Measurements from ENCODE around the gene CNOT4. TPM values are rescaled to one million over a fixed set of nuclear protein-coding genes. Genes with fewer than 3 reads are reported as not detected.
A peak's percentile ranks its signal among the peaks of the same experiment; 100 is the strongest.

The CNOT4 gene
- total RNA-seq, 2 experiments from 2014 or later: 24.0 to 26.8 TPM

DNA sequence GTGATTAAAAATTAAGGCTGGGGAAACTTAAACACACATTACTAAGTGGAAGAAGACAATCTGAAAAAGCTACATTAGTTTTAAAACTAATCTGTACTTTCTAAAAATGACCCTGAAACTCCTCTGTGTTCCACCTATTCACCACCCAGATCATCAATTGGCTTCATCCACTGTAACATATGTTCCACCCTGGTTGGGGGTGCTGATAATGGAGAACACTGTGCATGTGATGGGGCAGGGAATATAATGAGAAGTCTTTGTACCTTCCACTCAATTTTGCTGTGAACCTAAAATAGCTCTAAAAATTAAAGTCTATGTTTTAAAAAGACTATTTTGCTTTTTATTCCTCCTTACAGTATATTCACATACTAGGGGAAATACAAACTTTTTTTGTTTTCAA is 132.7 kb downstream of the CNOT4 start:
- no peak overlapping the region for H3K27ac Mint-ChIP-seq
- ChIA-PET POLR2A (no interaction called here), CTCF (no interaction called here)
- no peak overlapping the region for H3K4me3 Mint-ChIP-seq
- no peaks in the 10 kb centered on the region for H3K36me3 Mint-ChIP-seq (ENCODE audit: low read depth)
- H3K27me3 Mint-ChIP-seq: no peaks in the 10 kb centered on the region
- no peaks in the 10 kb centered on the region for H3K9me3 Mint-ChIP-seq
- no peaks in the 10 kb centered on the region for H3K4me1 Mint-ChIP-seq
- DNase-seq: no peak

DNA sequence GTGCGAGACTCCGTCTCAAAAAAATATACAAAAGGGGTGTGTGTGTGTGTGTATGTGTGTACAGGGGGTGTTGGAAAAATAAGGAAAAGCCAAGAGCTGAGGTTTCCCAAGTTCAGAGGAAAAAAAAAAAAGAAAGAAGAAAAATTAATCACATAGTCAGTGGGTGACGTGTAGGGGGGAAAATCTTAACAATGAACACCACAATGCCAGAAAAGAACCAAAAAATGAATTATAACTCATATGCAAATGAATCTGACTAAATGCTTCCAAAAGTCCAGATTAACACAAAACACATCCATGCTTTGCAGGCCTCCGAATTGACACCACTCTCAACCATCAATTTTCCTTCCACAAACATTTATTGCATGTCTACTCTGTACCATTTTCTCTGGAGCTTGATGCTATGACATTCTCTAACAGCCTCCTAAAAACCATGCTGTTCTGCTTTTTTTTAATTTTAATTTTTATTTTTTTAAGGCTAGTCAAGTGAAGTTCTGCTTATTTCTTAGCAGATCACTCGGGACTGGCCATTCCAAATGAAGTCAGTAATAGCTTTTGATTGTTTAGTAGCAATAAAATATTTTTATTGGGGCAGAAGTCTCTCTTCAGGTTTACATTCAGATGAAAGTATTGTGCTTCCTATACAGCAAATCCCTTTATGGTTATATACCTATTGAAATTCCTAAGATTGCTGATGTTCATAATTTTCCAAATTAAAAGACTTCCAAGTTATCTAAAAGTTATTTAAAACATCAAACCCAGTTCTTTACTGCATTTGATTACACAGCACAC is 133.8 kb downstream of the CNOT4 start:
- peak overlapping the region; percentile 19 for H3K27ac Mint-ChIP-seq
- CTCF ChIA-PET: interaction anchor here (0.5 kb wide), 1 partner anchor 13 kb away, joined by 3 read pairs; no protein-coding TSS in a partner anchor
- H3K9me3 Mint-ChIP-seq: no peaks in the 10 kb centered on the region
- no peaks in the 10 kb centered on the region for H3K27me3 Mint-ChIP-seq
- no peaks in the 10 kb centered on the region for H3K4me1 Mint-ChIP-seq
- no peak overlapping the region for H3K4me3 Mint-ChIP-seq
- POLR2A ChIA-PET: no interaction called here
- DNase-seq: no peak
- H3K36me3 Mint-ChIP-seq (ENCODE audit: low read depth): peaks cover 2% of the 10 kb centered on the region

DNA sequence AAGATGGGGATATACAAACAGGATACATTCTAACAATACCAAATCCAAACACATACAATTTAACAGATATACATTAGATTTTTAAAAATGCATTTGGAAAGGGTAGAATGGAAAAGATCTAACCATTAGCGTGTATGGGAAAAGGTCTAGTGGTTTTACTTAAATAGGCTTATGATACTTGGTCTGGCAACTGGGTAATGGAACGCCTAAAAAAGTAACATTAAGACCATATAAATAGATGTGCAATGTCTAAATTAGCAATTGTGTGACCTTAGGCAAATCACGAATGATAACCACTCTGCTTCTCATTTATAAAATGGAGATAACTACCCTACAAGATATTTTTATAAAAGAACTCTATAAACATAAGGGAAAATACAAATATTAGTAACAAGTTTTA is 135.2 kb downstream of the CNOT4 start:
- Mint-ChIP-seq H3K27ac (no peak overlapping the region), H3K36me3 (ENCODE audit: low read depth) (peaks cover 2% of the 10 kb centered on the region), H3K27me3 (no peaks in the 10 kb centered on the region), H3K9me3 (no peaks in the 10 kb centered on the region), H3K4me3 (no peak overlapping the region), H3K4me1 (peaks cover 2% of the 10 kb centered on the region)
- no peak for DNase-seq
- POLR2A ChIA-PET: no interaction called here
- CTCF ChIA-PET: no interaction called here

DNA sequence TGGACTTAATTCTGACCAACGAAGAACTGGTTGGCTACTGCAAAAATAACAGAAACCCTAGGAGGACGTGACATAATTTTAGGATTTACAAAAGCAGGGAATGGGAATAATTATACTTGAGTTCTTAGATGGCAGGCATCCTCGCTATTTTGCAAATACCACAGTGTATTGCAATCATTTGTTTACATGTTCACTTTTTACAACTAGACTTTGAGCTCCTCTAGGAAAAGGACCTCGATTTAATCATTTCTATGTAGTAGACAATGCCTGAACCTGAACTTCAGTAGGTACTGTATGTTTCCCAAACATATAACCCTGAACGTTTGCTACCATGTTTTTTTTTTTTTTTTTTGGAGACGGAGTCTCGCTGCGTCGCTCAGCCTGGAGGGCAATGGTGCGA is 137.7 kb downstream of the CNOT4 start:
- H3K4me3 Mint-ChIP-seq: no peak overlapping the region
- POLR2A ChIA-PET: no interaction called here
- no peaks in the 10 kb centered on the region for H3K9me3 Mint-ChIP-seq
- CTCF ChIA-PET: no interaction called here
- H3K27ac Mint-ChIP-seq: no peak overlapping the region
- H3K27me3 Mint-ChIP-seq: no peaks in the 10 kb centered on the region
- no peak for DNase-seq
- peaks cover 2% of the 10 kb centered on the region for H3K36me3 Mint-ChIP-seq (ENCODE audit: low read depth)
- H3K4me1 Mint-ChIP-seq: peaks cover 2% of the 10 kb centered on the region

DNA sequence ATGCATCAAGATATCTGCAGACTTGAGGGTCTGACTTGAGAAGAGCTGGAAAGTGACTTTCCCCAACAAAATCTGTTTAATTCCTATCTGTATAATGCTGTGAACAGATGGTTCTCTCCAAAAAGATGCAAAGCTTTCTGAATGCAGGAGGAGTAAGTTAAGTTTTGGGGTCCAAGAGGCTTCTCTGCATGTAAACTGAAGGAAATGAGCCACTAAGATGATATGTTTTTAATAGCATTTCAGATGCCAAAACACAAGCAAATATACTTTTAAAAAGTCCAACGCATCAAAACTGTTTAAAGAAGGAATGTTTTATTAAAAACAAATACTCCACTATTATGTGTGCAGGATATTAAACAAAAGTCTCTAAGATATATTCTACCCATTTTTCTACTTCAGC is 139.2 kb downstream of the CNOT4 start:
- ChIA-PET POLR2A (no interaction called here), CTCF (no interaction called here)
- peaks cover 2% of the 10 kb centered on the region for H3K4me1 Mint-ChIP-seq

DNA sequence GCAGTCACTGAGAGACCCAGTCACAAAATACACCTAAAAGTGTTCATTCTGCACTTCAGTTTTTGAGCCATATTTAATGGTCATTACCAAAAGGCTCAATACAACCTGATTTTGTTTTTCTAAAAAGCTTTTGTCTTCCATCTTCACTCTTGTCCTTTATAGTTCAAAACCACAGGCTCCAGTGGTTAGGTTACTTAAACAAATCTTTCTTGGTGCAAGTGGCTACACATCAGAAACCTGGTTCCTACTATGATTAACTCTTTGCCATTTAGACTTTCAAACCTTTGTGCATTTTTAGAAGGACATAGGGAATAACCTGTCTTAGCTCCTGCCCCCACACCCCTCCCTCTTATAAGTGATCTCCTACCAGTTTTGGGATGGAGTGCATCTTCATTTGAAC is 140.5 kb downstream of the CNOT4 start:
- no peak overlapping the region for H3K27ac Mint-ChIP-seq
- no peaks in the 10 kb centered on the region for H3K27me3 Mint-ChIP-seq
- H3K4me1 Mint-ChIP-seq: peaks cover 2% of the 10 kb centered on the region
- ChIA-PET POLR2A (no interaction called here), CTCF (no interaction called here)
- H3K36me3 Mint-ChIP-seq (ENCODE audit: low read depth): peaks cover 2% of the 10 kb centered on the region
- H3K4me3 Mint-ChIP-seq: no peak overlapping the region
- H3K9me3 Mint-ChIP-seq: no peaks in the 10 kb centered on the region
- DNase-seq: no peak

More for the DNA sequence above, 139.2 kb downstream of the CNOT4 start:
- no peaks in the 10 kb centered on the region for H3K9me3 Mint-ChIP-seq
- no peaks in the 10 kb centered on the region for H3K27me3 Mint-ChIP-seq
- no peak for DNase-seq
- no peak overlapping the region for H3K4me3 Mint-ChIP-seq
- peaks cover 2% of the 10 kb centered on the region for H3K36me3 Mint-ChIP-seq (ENCODE audit: low read depth)
- no peak overlapping the region for H3K27ac Mint-ChIP-seq

DNA sequence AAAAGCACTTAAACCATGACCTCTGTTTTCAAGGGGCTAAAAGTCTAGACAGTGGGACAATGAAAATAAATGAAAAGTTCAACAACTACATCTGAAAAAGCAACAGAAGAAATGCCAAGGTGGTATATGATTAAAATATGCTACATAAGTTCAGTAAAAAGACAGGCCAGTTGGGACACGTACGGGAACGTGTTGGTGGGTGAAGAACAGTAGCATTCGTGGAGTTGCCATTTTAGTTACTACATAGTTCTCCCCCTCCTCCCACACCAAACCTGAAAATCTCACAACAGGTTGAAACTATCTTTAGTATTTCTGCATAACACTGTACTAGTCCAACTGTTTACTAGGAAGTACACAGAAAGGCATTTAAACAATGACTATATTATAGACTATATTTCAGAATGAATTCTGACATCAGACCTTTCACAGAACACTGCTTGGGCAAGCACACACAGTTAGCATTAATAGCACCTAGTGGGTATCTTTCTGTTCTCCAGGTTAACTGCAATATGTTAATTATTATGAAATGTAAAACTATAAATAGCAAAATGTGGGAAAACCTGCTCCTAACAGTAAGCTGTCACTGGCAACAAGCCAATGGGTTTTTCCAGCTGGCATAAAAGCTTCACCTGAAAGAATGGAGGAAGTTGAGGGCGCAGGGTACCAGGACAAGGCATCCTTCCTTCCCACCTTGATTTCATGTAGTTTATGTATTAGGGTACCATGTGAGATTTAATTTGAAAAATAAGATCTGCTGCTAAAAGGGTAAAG is 141.3 kb downstream of the CNOT4 start:
- POLR2A ChIA-PET: no interaction called here
- DNase-seq: no peak
- H3K9me3 Mint-ChIP-seq: no peaks in the 10 kb centered on the region
- peaks cover 2% of the 10 kb centered on the region for H3K4me1 Mint-ChIP-seq
- H3K27me3 Mint-ChIP-seq: no peaks in the 10 kb centered on the region
- no peak overlapping the region for H3K4me3 Mint-ChIP-seq
- CTCF ChIA-PET: interaction anchor here (0.6 kb wide), 1 partner anchor 575 kb away, joined by 3 read pairs; no protein-coding TSS in a partner anchor
- H3K27ac Mint-ChIP-seq: no peak overlapping the region
- peaks cover 5% of the 10 kb centered on the region for H3K36me3 Mint-ChIP-seq (ENCODE audit: low read depth)

DNA sequence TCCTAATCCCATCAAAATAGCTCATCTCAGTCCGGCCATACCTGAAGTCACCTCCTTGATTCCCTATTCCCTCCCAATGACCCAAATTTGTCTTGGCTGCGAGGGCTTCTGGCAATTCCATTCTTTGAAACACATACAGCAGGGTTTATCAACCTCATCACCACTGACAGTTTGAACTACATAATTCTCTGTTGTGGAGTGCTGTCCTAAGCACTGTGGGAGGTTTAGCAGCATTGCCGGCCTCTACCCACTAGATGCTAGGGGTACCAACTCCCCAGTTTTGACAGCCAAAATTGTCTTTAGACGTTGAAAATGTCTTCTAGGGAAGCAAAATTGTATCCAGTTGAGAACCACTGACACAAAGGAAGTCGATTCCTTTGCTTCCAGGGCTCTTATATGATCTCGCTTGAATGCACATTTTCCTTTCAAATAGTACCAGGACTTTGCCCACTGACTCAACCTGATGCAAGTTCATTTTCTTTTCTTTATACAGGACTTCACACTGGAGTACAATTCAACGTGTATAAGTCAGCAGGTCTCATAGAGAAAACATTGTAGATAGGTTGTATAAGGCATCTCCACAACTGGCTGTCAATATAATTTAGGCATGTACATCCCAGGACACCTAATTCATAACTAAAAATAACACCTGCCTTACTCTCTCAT is 142.9 kb downstream of the CNOT4 start:
- Mint-ChIP-seq H3K9me3 (no peaks in the 10 kb centered on the region), H3K4me1 (peaks cover 2% of the 10 kb centered on the region), H3K4me3 (no peak overlapping the region), H3K36me3 (ENCODE audit: low read depth) (peaks cover 19% of the 10 kb centered on the region), H3K27me3 (no peaks in the 10 kb centered on the region), H3K27ac (no peak overlapping the region)
- POLR2A ChIA-PET: no interaction called here
- no peak for DNase-seq
- CTCF ChIA-PET: no interaction called here

DNA sequence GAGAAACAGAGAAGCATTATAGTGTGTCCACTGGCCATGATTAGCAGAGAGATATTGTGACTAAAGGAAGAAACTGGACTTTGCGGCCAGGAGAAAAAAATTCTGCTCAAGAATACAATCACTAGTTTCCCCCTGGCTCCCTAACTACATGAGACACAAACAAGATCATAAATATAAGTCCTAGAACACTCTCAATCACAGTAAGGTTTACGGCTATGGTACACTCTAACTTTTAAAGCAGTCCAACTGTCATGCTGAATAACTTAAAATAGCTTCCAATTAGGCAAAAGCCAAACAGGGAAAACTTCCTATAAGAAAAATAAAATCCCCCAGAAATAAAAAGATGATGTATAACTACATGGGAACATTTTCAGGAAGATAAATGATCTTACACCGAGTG is 144.2 kb downstream of the CNOT4 start:
- POLR2A ChIA-PET: no interaction called here
- CTCF ChIA-PET: interaction anchor here (1.1 kb wide), 1 partner anchor 16 kb away, joined by 3 read pairs; no protein-coding TSS in a partner anchor
- H3K36me3 Mint-ChIP-seq (ENCODE audit: low read depth): peaks cover 18% of the 10 kb centered on the region
- no peak overlapping the region for H3K27ac Mint-ChIP-seq
- DNase-seq: no peak
- H3K9me3 Mint-ChIP-seq: no peaks in the 10 kb centered on the region
- no peak overlapping the region for H3K4me3 Mint-ChIP-seq
- H3K4me1 Mint-ChIP-seq: peaks cover 2% of the 10 kb centered on the region
- H3K27me3 Mint-ChIP-seq: no peaks in the 10 kb centered on the region

DNA sequence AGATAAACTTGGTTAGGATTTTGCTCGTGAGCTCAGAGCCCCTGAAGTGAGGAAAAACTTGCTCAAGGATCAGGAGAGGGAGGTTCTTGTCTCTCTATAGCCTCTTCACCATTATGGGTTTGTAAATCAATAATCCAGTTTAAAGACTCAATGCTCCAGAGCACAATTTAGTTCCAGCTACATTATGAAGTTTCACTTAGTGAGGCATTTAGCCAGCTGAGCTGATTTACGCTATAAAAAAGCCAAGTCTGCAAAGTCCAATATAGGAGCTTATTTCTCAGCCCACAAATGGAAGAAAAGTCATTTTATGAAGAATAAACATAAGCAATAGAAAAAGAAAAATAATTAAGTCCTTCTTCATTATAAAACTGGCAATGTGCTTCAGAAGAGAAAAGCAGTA is 145.7 kb downstream of the CNOT4 start:
- POLR2A ChIA-PET: no interaction called here
- no peak overlapping the region for H3K4me3 Mint-ChIP-seq
- no peaks in the 10 kb centered on the region for H3K9me3 Mint-ChIP-seq

DNA sequence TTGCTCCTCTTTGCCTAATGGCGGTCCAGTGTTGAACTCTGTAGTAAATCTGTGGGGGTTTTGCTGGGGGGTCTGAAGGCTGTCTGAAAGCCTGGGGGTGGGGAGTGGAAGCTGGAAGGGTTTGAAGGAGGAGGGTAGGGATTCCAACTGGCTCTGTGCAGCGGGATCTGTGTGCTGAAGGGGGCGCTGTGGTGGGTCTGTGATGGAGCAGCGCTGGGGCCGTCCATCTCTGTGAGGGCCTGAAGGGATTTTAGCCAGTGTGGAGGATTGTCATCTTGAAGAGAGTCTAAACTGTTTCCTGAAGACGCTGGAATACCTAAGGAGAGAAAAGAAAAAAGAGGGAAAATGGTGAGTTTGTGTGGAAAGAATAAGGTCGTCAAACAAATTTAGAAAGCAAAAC is 147.0 kb downstream of the CNOT4 start:
- POLR2A ChIA-PET: no interaction called here
- H3K4me3 Mint-ChIP-seq: no peak overlapping the region
- H3K9me3 Mint-ChIP-seq: no peaks in the 10 kb centered on the region
- H3K4me1 Mint-ChIP-seq: no peaks in the 10 kb centered on the region
- H3K27me3 Mint-ChIP-seq: no peaks in the 10 kb centered on the region
- H3K27ac Mint-ChIP-seq: no peak overlapping the region
- peaks cover 18% of the 10 kb centered on the region for H3K36me3 Mint-ChIP-seq (ENCODE audit: low read depth)
- CTCF ChIA-PET: interaction anchor here (0.7 kb wide), 1 partner anchor 522 kb away, joined by 3 read pairs; no protein-coding TSS in a partner anchor
- DNase-seq: no peak

More for the DNA sequence above, 145.7 kb downstream of the CNOT4 start:
- Mint-ChIP-seq H3K4me1 (no peaks in the 10 kb centered on the region), H3K27ac (no peak overlapping the region), H3K27me3 (no peaks in the 10 kb centered on the region), H3K36me3 (ENCODE audit: low read depth) (peaks cover 18% of the 10 kb centered on the region)
- CTCF ChIA-PET: no interaction called here
- no peak for DNase-seq

DNA sequence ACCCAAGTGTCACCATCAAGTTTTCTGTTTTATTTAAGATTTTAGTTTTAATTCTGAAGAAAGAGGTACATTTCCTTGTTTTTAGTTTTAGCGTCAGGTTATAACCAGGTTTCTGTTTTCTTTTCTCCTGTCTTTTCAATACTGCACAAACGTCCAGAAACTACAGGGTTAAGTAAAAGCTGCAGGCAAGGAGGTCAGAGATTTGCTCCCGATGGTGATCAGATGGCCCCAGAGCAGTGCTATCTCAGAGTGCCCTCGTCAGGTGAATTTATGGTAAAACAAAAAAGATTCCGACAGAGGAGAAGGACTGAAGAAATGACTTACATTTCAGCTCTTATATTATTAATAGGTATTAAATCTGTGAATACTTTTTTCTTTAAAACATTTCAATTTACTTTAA is 148.1 kb downstream of the CNOT4 start:
- Mint-ChIP-seq H3K4me1 (no peaks in the 10 kb centered on the region), H3K9me3 (no peaks in the 10 kb centered on the region), H3K36me3 (ENCODE audit: low read depth) (peaks cover 18% of the 10 kb centered on the region), H3K27ac (no peak overlapping the region), H3K27me3 (no peaks in the 10 kb centered on the region), H3K4me3 (no peak overlapping the region)
- ChIA-PET CTCF (no interaction called here), POLR2A (no interaction called here)
- no peak for DNase-seq

DNA sequence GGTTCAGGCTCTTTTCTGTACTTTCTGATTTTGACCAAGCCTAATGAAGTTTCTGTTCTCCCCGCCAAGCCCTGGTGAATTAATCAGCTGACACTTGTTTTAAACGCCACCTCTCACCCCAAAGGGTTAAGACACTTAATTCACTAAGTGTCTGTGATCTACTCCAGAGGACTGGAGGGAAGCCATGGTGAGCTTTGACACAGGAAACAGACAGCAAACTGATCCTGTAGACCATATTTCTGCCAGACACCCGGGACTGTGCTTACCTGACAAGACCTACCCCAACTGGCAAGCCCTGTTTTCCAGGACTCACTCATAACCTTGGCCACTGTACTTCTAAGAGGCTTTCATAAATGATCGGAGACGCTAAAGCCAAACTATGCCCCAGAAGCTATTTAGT is 150.3 kb downstream of the CNOT4 start:
- CTCF ChIA-PET: no interaction called here

More for the DNA sequence above, 150.3 kb downstream of the CNOT4 start:
- Mint-ChIP-seq H3K4me3 (no peak overlapping the region), H3K27ac (no peak overlapping the region), H3K27me3 (peaks cover 1% of the 10 kb centered on the region), H3K9me3 (no peaks in the 10 kb centered on the region), H3K36me3 (ENCODE audit: low read depth) (peaks cover 18% of the 10 kb centered on the region), H3K4me1 (no peaks in the 10 kb centered on the region)
- POLR2A ChIA-PET: no interaction called here
- DNase-seq: no peak
